OCI-LY1 (cell line): ENCODE measurements around the gene AFAP1L2.

Source experiments
- H2AFZ ChIP-seq: fragments of 200-600 bp; sonication (generic), shearing (Covaris generic); 2 replicates; pipeline ENCODE4 v1.6.0; 2014; ENCODE audit warnings: antibody characterized with exemption, mild to moderate bottlenecking, low read length
- H3F3A ChIP-seq: fragments of 200-600 bp; sonication (generic), shearing (Covaris generic); 2 replicates; pipeline ENCODE4 v1.6.0; 2014; ENCODE audit warnings: mild to moderate bottlenecking, antibody characterized with exemption, low read length, moderate library complexity; ENCODE audit not compliant: insufficient read depth
- H3K27ac ChIP-seq: fragments of 200-600 bp; sonication (generic); 2 replicates; pipeline ENCODE4 v1.5.1; 2014; ENCODE audit warnings: low read length, mixed run types, mild to moderate bottlenecking, low read depth; ENCODE audit not compliant: poor library complexity, severe bottlenecking
- H3K27me3 ChIP-seq: fragments of 200-600 bp; sonication (generic); 2 replicates; pipeline ENCODE4 v1.6.0; 2014; ENCODE audit warnings: antibody characterized with exemption, mild to moderate bottlenecking, low read length, moderate library complexity; ENCODE audit not compliant: insufficient read depth
- H3K36me3 ChIP-seq: fragments of 200-600 bp; sonication (generic); 2 replicates; pipeline ENCODE4 v1.6.1; 2014; ENCODE audit warnings: mild to moderate bottlenecking, antibody characterized with exemption, low read length, moderate library complexity, mixed read lengths; ENCODE audit not compliant: insufficient read depth
- H3K4me1 ChIP-seq: fragments of 200-600 bp; sonication (generic); 2 replicates; pipeline ENCODE4 v1.5.1; 2014; ENCODE audit warnings: mild to moderate bottlenecking, low read length, moderate library complexity; ENCODE audit not compliant: insufficient read depth, severe bottlenecking
- H3K4me2 ChIP-seq: fragments of 200-600 bp; sonication (generic), shearing (Covaris generic); 2 replicates; pipeline ENCODE4 v1.6.1; 2014; ENCODE audit warnings: low read length
- H3K4me3 ChIP-seq: fragments of 200-600 bp; sonication (generic); 2 replicates; pipeline ENCODE4 v1.5.1; 2014; ENCODE audit warnings: low read length, low read depth, mild to moderate bottlenecking, mixed read lengths; ENCODE audit not compliant: poor library complexity, severe bottlenecking
- H3K79me2 ChIP-seq: fragments of 200-600 bp; shearing (Covaris generic); 2 replicates; pipeline ENCODE4 v1.6.1; 2016; ENCODE audit warnings: mixed run types, low read length, mixed read lengths; ENCODE audit not compliant: insufficient read depth
- H3K9ac ChIP-seq: fragments of 200-600 bp; sonication (generic), shearing (Covaris generic); 2 replicates; pipeline ENCODE4 v1.6.1; 2014; ENCODE audit warnings: mild to moderate bottlenecking, low read length, mixed read lengths
- H3K9me2 ChIP-seq: fragments of 200-600 bp; sonication (generic), shearing (Covaris generic); 2 replicates; pipeline ENCODE4 v1.6.1; 2014; ENCODE audit warnings: low read depth, mild to moderate bottlenecking, low read length, mixed read lengths
- H3K9me3 ChIP-seq: fragments of 200-600 bp; shearing (Covaris generic); 2 replicates; pipeline ENCODE4 v1.6.1; 2014; ENCODE audit warnings: low read length, mixed read lengths
- H4K20me1 ChIP-seq: fragments of 200-600 bp; sonication (generic), shearing (Covaris generic); 2 replicates; pipeline ENCODE4 v1.6.0; 2016; ENCODE audit warnings: mild to moderate bottlenecking, low read length; ENCODE audit not compliant: insufficient read depth
- EZH2 ChIP-seq: fragments of 200-600 bp; sonication (generic), shearing (Covaris generic); IDR thresholded peaks from 2 replicates; pipeline ENCODE4 v1.8.0; 2017; ENCODE audit warnings: borderline replicate concordance, mixed run types, mild to moderate bottlenecking, antibody characterized with exemption, low read length, moderate library complexity, mixed read lengths
- TF ChIP-seq, protein P1 (sequence below): fragments of 200-600 bp; sonication (generic), shearing (Covaris generic); IDR thresholded peaks from 2 replicates; pipeline ENCODE4 v1.5.1; 2017; ENCODE audit warnings: mild to moderate bottlenecking, antibody characterized with exemption, low read length, moderate library complexity, mixed read lengths

Gene AFAP1L2

DNA sequence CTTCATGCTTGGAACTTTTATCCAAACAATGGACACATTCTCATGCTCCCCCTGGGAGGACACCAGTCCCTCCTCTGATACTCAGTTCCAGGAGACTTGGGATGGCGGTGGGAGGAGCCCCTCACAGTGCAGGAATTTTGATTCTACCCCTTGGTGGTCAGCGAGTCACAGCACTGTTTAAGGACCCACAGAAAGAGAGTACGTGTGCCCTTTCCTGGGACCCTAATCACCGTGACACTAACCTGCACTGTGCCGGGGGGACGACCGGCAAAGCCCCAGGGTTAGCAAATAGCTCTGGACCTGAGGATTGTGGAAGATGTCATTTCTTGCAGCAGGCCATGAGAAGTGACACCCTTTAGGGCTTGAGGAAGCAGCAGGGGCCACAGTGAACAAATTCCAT is 10.4 kb downstream of the AFAP1L2 start:
- Histone ChIP-seq H3K27ac (no peak overlapping the region), H3K9me3 (no peaks in the 10 kb centered on the region), H3K9ac (no peak overlapping the region), H3K27me3 (no peaks in the 10 kb centered on the region; the same call in 1 of the 2 replicates), H3K4me2 (no peak overlapping the region), H3K9me2 (no peaks in the 10 kb centered on the region), H3K36me3 (no peaks in the 10 kb centered on the region), H3K4me1 (no peaks in the 10 kb centered on the region), H3K79me2 (no peaks in the 10 kb centered on the region), H3F3A (no peaks in the 10 kb centered on the region), H3K4me3 (no peak overlapping the region), H4K20me1 (no peaks in the 10 kb centered on the region), H2AFZ (no peak overlapping the region)
- TF ChIP-seq EZH2, result no peak
- TF ChIP-seq, protein P1, sequence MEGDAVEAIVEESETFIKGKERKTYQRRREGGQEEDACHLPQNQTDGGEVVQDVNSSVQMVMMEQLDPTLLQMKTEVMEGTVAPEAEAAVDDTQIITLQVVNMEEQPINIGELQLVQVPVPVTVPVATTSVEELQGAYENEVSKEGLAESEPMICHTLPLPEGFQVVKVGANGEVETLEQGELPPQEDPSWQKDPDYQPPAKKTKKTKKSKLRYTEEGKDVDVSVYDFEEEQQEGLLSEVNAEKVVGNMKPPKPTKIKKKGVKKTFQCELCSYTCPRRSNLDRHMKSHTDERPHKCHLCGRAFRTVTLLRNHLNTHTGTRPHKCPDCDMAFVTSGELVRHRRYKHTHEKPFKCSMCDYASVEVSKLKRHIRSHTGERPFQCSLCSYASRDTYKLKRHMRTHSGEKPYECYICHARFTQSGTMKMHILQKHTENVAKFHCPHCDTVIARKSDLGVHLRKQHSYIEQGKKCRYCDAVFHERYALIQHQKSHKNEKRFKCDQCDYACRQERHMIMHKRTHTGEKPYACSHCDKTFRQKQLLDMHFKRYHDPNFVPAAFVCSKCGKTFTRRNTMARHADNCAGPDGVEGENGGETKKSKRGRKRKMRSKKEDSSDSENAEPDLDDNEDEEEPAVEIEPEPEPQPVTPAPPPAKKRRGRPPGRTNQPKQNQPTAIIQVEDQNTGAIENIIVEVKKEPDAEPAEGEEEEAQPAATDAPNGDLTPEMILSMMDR, result no peak

DNA sequence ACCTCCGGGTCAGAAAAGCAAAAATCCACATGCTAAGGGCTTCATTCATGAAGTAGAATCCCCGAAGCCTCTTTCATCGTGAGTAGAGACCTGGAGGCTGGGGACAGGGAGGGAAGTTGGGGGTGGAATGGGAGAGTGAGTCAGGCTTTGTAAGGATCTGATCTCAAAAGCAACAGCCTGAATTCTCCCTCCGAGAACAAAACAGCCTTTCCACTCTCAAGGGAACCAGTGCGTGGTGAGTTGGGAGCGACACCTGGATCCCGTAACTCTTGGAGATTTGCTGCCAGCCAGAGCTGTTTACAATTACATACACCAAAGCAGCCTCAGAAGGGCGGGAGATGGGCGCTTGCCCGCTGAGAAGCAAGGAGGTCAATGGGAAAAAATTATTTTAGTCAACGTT is 10.8 kb downstream of the AFAP1L2 start:
- Histone ChIP-seq H3K4me3 (no peak overlapping the region), H2AFZ (no peak overlapping the region), H3K36me3 (no peaks in the 10 kb centered on the region), H4K20me1 (no peaks in the 10 kb centered on the region), H3K9ac (no peak overlapping the region), H3K4me2 (no peak overlapping the region), H3K4me1 (no peaks in the 10 kb centered on the region), H3K79me2 (no peaks in the 10 kb centered on the region), H3K9me3 (no peaks in the 10 kb centered on the region), H3K9me2 (no peaks in the 10 kb centered on the region), H3K27ac (no peak overlapping the region), H3K27me3 (no peaks in the 10 kb centered on the region; the same call in 1 of the 2 replicates), H3F3A (no peaks in the 10 kb centered on the region)
- TF ChIP-seq, protein P1, result no peak
- TF ChIP-seq EZH2, result no peak

DNA sequence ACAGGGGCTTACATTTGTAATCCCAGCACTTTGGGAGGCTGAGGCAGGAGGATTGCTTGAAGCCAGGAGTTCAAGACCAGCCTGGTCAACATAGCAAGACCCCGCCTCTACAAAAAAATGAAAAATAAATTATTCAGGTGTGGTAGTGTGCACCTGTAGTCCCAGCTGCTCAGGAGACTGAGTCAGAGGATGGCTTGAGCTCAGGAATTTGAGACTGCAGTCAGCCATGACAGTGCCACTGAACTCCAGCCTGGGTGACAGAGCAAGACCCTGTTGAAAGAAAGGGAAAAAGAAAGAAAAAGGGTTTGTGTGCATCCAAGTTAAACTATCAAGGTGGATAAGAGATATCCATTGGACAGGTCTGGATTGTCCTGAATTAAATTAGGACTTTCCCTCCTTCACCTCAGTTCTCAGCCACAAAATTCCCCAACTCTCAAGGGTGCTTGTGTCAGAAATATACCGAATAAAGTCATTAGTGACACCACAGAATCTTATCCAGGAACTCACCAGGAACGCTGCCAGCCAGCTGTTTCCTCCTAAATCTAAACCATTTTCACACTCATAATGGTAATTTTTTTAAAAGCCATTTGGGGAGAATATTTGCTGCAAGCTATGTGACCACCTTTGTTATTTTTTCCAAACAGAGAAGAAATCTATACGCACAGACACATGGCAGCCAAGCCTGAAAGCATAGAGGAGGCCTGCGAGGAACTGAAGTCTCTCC is 12.0 kb downstream of the AFAP1L2 start:
- H3K4me1 ChIP-seq, result no peaks in the 10 kb centered on the region
- no peak overlapping the region for H3K4me2 ChIP-seq
- H3K79me2 ChIP-seq, result no peaks in the 10 kb centered on the region
- H3F3A ChIP-seq, result no peaks in the 10 kb centered on the region
- no peaks in the 10 kb centered on the region for H4K20me1 ChIP-seq
- no peaks in the 10 kb centered on the region for H3K36me3 ChIP-seq
- H3K9ac ChIP-seq, result no peak overlapping the region
- H3K9me3 ChIP-seq, result no peaks in the 10 kb centered on the region
- no peak overlapping the region for H3K27ac ChIP-seq
- no peaks in the 10 kb centered on the region for H3K9me2 ChIP-seq
- no peaks in the 10 kb centered on the region; the same call in 1 of the 2 replicates for H3K27me3 ChIP-seq
- H3K4me3 ChIP-seq, result no peak overlapping the region
- no peak overlapping the region for H2AFZ ChIP-seq
- TF ChIP-seq, protein P1, result no peak
- no peak for TF ChIP-seq EZH2
